Stimulated activated CD4-positive, alpha-beta T cell treated with anti-CD3 and anti-CD28 coated beads, Interleukin-15, amount 100 ng/mL, for 1 hour (primary cell): ENCODE data around the gene NFIC.
"Not testable (repeated sequence)": the region's sequence is repeated elsewhere in the genome, so short reads cannot be mapped to it uniquely, and the experiment has no call there.

ENCODE experiments used
- DNase-seq, 2 donors: peaks; one replicate each; pipeline ENCODE4 v3.0.0-alpha.2; 2020; ENCODE audit warnings: low read depth in 1 of 2, low spot score in 1 of 2

NFIC gene

GRCh38 chr19:3365836-3366752 is at the start of gene NFIC:
Gene NFIC, plus strand, starts transcription at chr19:3366583. Its CDS starts 54 bp downstream, at chr19:3366637.
- DNase-seq: no peak

- DNase-seq: no peak
Observed at GRCh38 chr19:3316659-3317207, 49.6 kb upstream of the NFIC start.

GRCh38 chr19:3319643-3320353 is 46.6 kb upstream of the NFIC start:
- DNase-seq: no peak

- DNase-seq: no peak
Observed at GRCh38 chr19:3320354-3320670, 46.1 kb upstream of the NFIC start.

GRCh38 chr19:3320853-3321252 is 45.5 kb upstream of the NFIC start:
- no peak for DNase-seq

- DNase-seq: no peak
Observed at GRCh38 chr19:3321696-3322095, 44.7 kb upstream of the NFIC start.

GRCh38 chr19:3322199-3322978 is 44.0 kb upstream of the NFIC start:
- no peak for DNase-seq

- DNase-seq: no peak
Observed at GRCh38 chr19:3323026-3323425, 43.4 kb upstream of the NFIC start.

- no peak for DNase-seq
Observed at GRCh38 chr19:3323658-3324057, 42.7 kb upstream of the NFIC start.

- peak; percentile 51 to 73 for DNase-seq
Observed at GRCh38 chr19:3324405-3324856, 42.0 kb upstream of the NFIC start.

GRCh38 chr19:3325451-3325850 is 40.9 kb upstream of the NFIC start:
- DNase-seq: no peak

GRCh38 chr19:3328743-3329142 is 37.6 kb upstream of the NFIC start:
- DNase-seq: no peak

- no peak for DNase-seq
Observed at GRCh38 chr19:3330047-3330446, 36.3 kb upstream of the NFIC start.

GRCh38 chr19:3332232-3332631 is 34.2 kb upstream of the NFIC start:
- DNase-seq: not testable (repeated sequence)

- DNase-seq: no peak
Observed at GRCh38 chr19:3333020-3333583, 33.3 kb upstream of the NFIC start.

- no peak for DNase-seq
Observed at GRCh38 chr19:3333662-3334061, 32.7 kb upstream of the NFIC start.

GRCh38 chr19:3334749-3335430 is 31.5 kb upstream of the NFIC start:
- DNase-seq: not testable (repeated sequence)

- DNase-seq: no peak
Observed at GRCh38 chr19:3335431-3336350, 30.7 kb upstream of the NFIC start.

- DNase-seq: no peak
Observed at GRCh38 chr19:3336351-3336679, 30.1 kb upstream of the NFIC start.
